Measurements from ENCODE around the gene GUCY1A1.

Gene GUCY1A1

GRCh38 chr4:155657985-155658680, 8.5 kb upstream of the GUCY1A1 start:
- in situ Hi-C loops (cut with MboI; ENCODE audit: low sequenced_read_pairs), result no loop called here

- in situ Hi-C loops (cut with MboI; ENCODE audit: low sequenced_read_pairs), result no loop called here
Observed at GRCh38 chr4:155658681-155659064, 8.0 kb upstream of the GUCY1A1 start.

- in situ Hi-C loops (cut with MboI; ENCODE audit: low sequenced_read_pairs), result no loop called here
Observed at GRCh38 chr4:155659176-155659575, 7.5 kb upstream of the GUCY1A1 start.

GRCh38 chr4:155660436-155660835, 6.2 kb upstream of the GUCY1A1 start:
- in situ Hi-C loops (cut with MboI; ENCODE audit: low sequenced_read_pairs), result no loop called here

- in situ Hi-C loops (cut with MboI; ENCODE audit: low sequenced_read_pairs), result no loop called here
Observed at GRCh38 chr4:155665054-155665453, 1.6 kb upstream of the GUCY1A1 start.

GRCh38 chr4:155667222-155667567, 547 bp downstream of the GUCY1A1 start:
- in situ Hi-C loops (cut with MboI; ENCODE audit: low sequenced_read_pairs), result no loop called here

GRCh38 chr4:155667568-155668511, 1.2 kb downstream of the GUCY1A1 start:
- in situ Hi-C loops (cut with MboI; ENCODE audit: low sequenced_read_pairs), result no loop called here

- in situ Hi-C loops (cut with MboI; ENCODE audit: low sequenced_read_pairs), result no loop called here
Observed at GRCh38 chr4:155668707-155669220, 2.1 kb downstream of the GUCY1A1 start.

GRCh38 chr4:155672342-155672741, 5.7 kb downstream of the GUCY1A1 start:
- in situ Hi-C loops (cut with MboI; ENCODE audit: low sequenced_read_pairs), result no loop called here

- in situ Hi-C loops (cut with MboI; ENCODE audit: low sequenced_read_pairs), result no loop called here
Observed at GRCh38 chr4:155673453-155673979, 6.9 kb downstream of the GUCY1A1 start.

GRCh38 chr4:155674669-155675071, 8.0 kb downstream of the GUCY1A1 start:
- in situ Hi-C loops (cut with MboI; ENCODE audit: low sequenced_read_pairs), result no loop called here

- in situ Hi-C loops (cut with MboI; ENCODE audit: low sequenced_read_pairs), result no loop called here
Observed at GRCh38 chr4:155675709-155676429, 9.2 kb downstream of the GUCY1A1 start.

GRCh38 chr4:155676430-155676825, 9.8 kb downstream of the GUCY1A1 start:
- in situ Hi-C loops (cut with MboI; ENCODE audit: low sequenced_read_pairs), result no loop called here

GRCh38 chr4:155678011-155678410, 11.4 kb downstream of the GUCY1A1 start:
- in situ Hi-C loops (cut with MboI; ENCODE audit: low sequenced_read_pairs), result no loop called here

- in situ Hi-C loops (cut with MboI; ENCODE audit: low sequenced_read_pairs), result no loop called here
Observed at GRCh38 chr4:155679343-155679742, 12.7 kb downstream of the GUCY1A1 start.

- in situ Hi-C loops (cut with MboI; ENCODE audit: low sequenced_read_pairs), result no loop called here
Observed at GRCh38 chr4:155681886-155682285, 15.2 kb downstream of the GUCY1A1 start.

GRCh38 chr4:155684423-155684822, 17.8 kb downstream of the GUCY1A1 start:
- in situ Hi-C loops (cut with MboI; ENCODE audit: low sequenced_read_pairs), result no loop called here

GRCh38 chr4:155684892-155685541, 18.4 kb downstream of the GUCY1A1 start:
- in situ Hi-C loops (cut with MboI; ENCODE audit: low sequenced_read_pairs), result no loop called here

- in situ Hi-C loops (cut with MboI; ENCODE audit: low sequenced_read_pairs), result no loop called here
Observed at GRCh38 chr4:155687380-155687982, 20.8 kb downstream of the GUCY1A1 start.

GRCh38 chr4:155688211-155688610, 21.6 kb downstream of the GUCY1A1 start:
- in situ Hi-C loops (cut with MboI; ENCODE audit: low sequenced_read_pairs), result no loop called here

Data from HL-60/S4 treated with phorbol 12-myristate 13-acetate at 8.2 ng/mL for 4 days and 3 days (cell line).